Ishikawa (cell line): ENCODE data around the gene BCL7A.

Experiments
- CEBPB ChIP-seq: IDR thresholded peaks from 2 replicates; pipeline ENCODE4 v1.6.1; 2012
- CREB1 ChIP-seq: IDR thresholded peaks from 2 replicates; pipeline ENCODE4 v1.6.1; 2012; ENCODE audit warnings: low read depth
- EGR1 ChIP-seq: IDR thresholded peaks from 2 replicates; pipeline ENCODE4 v1.6.1; 2012
- EP300 ChIP-seq: IDR thresholded peaks from 2 replicates; pipeline ENCODE4 v1.6.1; 2012; ENCODE audit warnings: borderline replicate concordance
- FOXM1 ChIP-seq: IDR thresholded peaks from 2 replicates; pipeline ENCODE4 v1.6.1; 2012; ENCODE audit warnings: low read depth, borderline replicate concordance
- NFIC ChIP-seq: IDR thresholded peaks from 2 replicates; pipeline ENCODE4 v1.6.1; 2012
- RAD21 ChIP-seq: IDR thresholded peaks from 2 replicates; pipeline ENCODE4 v1.6.1; 2012; ENCODE audit warnings: low read depth
- TAF1 ChIP-seq: IDR thresholded peaks from 2 replicates; pipeline ENCODE4 v1.6.1; 2012; ENCODE audit warnings: low read depth, mild to moderate bottlenecking
- TCF12 ChIP-seq: IDR thresholded peaks from 2 replicates; pipeline ENCODE4 v1.6.1; 2012; ENCODE audit warnings: low read depth
- TEAD4 ChIP-seq: IDR thresholded peaks from 2 replicates; pipeline ENCODE4 v1.6.1; 2012
- YY1 ChIP-seq: IDR thresholded peaks from 2 replicates; pipeline ENCODE4 v1.6.1; 2012; ENCODE audit warnings: low read depth
- ZBTB7A ChIP-seq: IDR thresholded peaks from 2 replicates; pipeline ENCODE4 v1.6.1; 2012; ENCODE audit warnings: low read depth
- TF ChIP-seq, protein P1 (sequence below): IDR thresholded peaks from 2 replicates; pipeline ENCODE4 v1.6.1; 2012
- TF ChIP-seq, protein P2 (sequence below): IDR thresholded peaks from 2 replicates; pipeline ENCODE4 v1.6.1; 2012; ENCODE audit warnings: low read depth, mild to moderate bottlenecking
- TF ChIP-seq, protein P3 (sequence below): IDR thresholded peaks from 2 replicates; pipeline ENCODE4 v1.6.1; 2012

Gene BCL7A

DNA sequence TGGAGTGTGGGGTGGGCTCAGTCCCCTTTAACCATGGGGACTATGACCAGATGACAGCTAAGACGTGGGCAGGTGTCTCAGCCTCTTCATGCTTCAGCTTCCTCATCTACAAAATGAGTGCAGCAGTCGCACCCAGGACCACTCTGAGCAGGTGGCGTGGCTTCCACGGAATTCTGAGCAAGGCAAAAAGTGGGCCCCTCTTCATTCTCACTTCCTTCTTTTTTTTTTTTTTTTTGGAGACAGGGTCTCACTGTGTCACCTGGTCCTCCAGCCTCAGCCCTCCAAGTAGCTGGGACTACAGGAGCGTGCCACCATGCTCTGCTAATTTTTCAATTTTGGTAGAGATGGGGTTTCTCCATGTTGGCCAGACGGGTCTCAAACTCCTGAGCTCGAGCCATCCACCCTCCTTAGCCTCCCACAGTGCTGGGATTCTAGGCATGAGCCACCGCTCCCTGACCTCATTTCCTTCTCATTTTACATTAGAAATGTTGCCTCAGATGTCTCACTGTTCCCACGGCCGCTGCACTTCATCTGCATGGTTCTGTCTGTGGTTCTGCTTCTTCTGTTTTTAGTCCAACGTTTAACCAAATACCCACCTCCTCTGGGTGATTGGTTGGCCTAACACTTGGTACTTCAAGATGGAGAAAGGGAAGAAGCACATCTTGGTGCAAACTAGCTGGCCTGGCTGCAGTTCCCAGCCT lies 41.3 kb upstream of the BCL7A start:
- TF ChIP-seq, protein P1, sequence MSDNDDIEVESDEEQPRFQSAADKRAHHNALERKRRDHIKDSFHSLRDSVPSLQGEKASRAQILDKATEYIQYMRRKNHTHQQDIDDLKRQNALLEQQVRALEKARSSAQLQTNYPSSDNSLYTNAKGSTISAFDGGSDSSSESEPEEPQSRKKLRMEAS, result no peak
- TF ChIP-seq, protein P2, sequence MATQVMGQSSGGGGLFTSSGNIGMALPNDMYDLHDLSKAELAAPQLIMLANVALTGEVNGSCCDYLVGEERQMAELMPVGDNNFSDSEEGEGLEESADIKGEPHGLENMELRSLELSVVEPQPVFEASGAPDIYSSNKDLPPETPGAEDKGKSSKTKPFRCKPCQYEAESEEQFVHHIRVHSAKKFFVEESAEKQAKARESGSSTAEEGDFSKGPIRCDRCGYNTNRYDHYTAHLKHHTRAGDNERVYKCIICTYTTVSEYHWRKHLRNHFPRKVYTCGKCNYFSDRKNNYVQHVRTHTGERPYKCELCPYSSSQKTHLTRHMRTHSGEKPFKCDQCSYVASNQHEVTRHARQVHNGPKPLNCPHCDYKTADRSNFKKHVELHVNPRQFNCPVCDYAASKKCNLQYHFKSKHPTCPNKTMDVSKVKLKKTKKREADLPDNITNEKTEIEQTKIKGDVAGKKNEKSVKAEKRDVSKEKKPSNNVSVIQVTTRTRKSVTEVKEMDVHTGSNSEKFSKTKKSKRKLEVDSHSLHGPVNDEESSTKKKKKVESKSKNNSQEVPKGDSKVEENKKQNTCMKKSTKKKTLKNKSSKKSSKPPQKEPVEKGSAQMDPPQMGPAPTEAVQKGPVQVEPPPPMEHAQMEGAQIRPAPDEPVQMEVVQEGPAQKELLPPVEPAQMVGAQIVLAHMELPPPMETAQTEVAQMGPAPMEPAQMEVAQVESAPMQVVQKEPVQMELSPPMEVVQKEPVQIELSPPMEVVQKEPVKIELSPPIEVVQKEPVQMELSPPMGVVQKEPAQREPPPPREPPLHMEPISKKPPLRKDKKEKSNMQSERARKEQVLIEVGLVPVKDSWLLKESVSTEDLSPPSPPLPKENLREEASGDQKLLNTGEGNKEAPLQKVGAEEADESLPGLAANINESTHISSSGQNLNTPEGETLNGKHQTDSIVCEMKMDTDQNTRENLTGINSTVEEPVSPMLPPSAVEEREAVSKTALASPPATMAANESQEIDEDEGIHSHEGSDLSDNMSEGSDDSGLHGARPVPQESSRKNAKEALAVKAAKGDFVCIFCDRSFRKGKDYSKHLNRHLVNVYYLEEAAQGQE, result no peak
- TF ChIP-seq EGR1 (no peak), YY1 (no peak), CEBPB (no peak), ZBTB7A (no peak), EP300 (no peak), TAF1 (no peak), TEAD4 (no peak), TCF12 (no peak), RAD21 (no peak), FOXM1 (no peak), CREB1 (no peak)
- TF ChIP-seq, protein P3, sequence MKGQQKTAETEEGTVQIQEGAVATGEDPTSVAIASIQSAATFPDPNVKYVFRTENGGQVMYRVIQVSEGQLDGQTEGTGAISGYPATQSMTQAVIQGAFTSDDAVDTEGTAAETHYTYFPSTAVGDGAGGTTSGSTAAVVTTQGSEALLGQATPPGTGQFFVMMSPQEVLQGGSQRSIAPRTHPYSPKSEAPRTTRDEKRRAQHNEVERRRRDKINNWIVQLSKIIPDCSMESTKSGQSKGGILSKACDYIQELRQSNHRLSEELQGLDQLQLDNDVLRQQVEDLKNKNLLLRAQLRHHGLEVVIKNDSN, result no peak

DNA sequence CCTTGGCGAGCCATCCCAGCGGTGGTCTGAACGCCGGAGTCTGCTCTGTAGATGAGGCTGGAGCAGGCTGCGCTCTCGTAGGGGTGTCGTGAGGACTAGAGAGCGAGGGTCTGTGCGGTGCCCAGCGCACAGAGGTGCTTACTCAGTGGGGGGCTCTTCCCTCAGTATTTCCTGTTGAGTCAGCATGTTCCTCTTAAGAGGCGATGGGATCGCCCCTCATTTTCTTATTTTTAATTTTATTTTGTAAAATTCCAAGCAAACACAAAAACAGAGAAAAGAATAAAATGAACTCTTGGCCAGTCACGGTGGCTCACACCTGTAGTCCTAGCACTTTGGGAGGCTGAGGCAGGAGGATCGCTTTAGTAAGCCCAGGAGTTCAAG lies 40.8 kb upstream of the BCL7A start:
- TF ChIP-seq, protein P1, result no peak
- no peak for TF ChIP-seq TEAD4
- no peak for TF ChIP-seq CREB1
- no peak for TF ChIP-seq FOXM1
- TF ChIP-seq YY1, result no peak
- TF ChIP-seq, protein P3, result no peak
- no peak for TF ChIP-seq ZBTB7A
- TF ChIP-seq EP300, result no peak
- TF ChIP-seq TCF12, result no peak
- TF ChIP-seq TAF1, result no peak
- TF ChIP-seq RAD21, result no peak
- TF ChIP-seq CEBPB, result no peak
- no peak for TF ChIP-seq NFIC
- TF ChIP-seq EGR1, result no peak
- TF ChIP-seq, protein P2, result no peak

DNA sequence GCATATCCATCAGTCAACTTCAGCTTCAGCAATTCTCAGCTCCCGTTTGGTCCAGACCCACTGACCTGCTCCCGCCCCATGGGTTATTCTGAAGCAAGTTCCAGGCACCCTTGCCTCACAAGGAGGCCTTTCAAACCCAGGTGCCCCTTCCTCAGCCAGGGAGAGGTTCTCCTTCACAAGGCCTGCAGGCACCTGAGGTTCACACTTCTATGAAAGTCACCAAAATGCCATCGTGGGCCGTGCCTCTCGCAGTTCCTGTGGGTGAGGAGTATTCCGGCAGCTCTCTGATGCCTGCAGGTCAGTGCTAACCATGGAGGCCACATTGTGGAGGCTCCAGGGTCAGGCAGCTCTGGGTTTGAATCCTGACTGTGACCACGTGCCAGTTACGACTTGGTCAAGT lies 40.2 kb upstream of the BCL7A start:
- TF ChIP-seq EGR1, result no peak
- TF ChIP-seq, protein P1, result no peak
- TF ChIP-seq, protein P3, result no peak
- no peak for TF ChIP-seq TCF12
- no peak for TF ChIP-seq NFIC
- no peak for TF ChIP-seq RAD21
- TF ChIP-seq CREB1, result no peak

DNA sequence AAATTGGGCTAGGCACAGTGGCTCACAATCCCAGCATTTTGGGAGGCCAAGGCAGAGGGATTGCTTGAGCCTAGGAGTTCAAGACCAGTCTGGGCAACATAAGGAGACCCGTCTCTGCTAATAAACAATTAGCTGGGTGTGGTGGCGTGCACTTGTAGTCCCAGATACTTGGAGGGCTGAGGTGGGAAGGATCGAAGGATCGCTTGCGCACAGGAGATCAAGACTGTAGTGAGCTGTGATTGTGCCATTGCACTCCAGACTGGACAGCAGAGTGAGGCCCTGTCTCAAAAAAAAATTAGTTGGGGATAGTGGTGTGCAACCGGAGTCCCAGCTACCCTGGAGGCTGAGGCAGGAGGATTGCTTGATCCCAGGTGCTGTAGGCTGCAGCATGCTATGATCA lies 38.7 kb upstream of the BCL7A start:
- TF ChIP-seq TEAD4 (no peak), CEBPB (no peak), RAD21 (no peak), CREB1 (no peak), TCF12 (no peak), NFIC (no peak), FOXM1 (no peak), EGR1 (no peak), TAF1 (no peak), YY1 (no peak), EP300 (no peak), ZBTB7A (no peak)
- TF ChIP-seq, protein P2, result no peak
- TF ChIP-seq, protein P3, result no peak
- TF ChIP-seq, protein P1, result no peak
